Measurements from ENCODE around the gene COL5A1. TPM values are rescaled to one million over a fixed set of nuclear protein-coding genes. Genes with fewer than 3 reads are reported as not detected.
A peak's percentile ranks its signal among the peaks of the same experiment; 100 is the strongest.
"Not testable (repeated sequence)": the region's sequence is repeated elsewhere in the genome, so short reads cannot be mapped to it uniquely, and the experiment has no call there.

COL5A1 gene
- total RNA-seq, 1 donor from 2014 or later: 6.1 TPM

DNA sequence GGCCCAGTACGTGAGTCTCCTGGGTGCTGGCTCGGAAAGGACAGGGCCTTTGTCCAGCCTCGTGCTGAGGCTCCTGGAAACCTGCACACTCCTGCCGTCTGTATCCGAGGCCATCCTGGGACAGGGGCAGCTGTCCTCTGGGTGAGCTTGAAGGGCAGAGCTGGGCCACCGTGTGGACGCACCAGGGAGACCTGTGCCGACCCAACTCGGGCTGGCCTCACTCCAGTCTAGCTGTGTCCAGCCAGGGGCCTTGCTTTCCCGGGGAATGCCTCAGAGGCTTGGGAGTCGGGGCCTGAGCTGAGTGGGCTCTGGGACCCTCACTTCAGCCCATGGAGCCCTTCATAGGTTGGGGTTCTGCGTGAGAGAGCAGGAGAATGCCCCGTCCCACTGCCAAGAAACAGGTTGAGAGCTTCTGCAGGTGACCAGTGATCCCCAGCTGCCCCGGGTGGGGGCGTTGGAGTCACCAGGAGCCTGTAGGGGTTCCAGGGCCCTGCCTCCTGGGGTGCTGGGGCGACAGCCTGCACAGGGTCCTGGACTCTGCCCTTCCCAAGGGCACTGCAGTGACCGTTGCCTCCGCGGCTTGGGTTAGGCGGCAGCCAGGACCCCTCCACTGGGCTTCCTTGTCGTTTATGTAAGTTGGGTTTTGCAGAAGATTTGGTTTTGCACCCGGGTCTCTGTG lies 60.1 kb downstream of the COL5A1 start:
- H3K4me3 Mint-ChIP-seq: no peak overlapping the region
- H3K4me1 Mint-ChIP-seq: peaks cover 14% of the 10 kb centered on the region
- Histone ChIP-seq H2AFZ (replicated peaks) (no peak overlapping the region), H3K4me3 (no peak overlapping the region), H3K79me2 (ENCODE audit: low read depth) (no peaks in the 10 kb centered on the region), H3K9ac (no peak overlapping the region), H4K20me1 (ENCODE audit: low read depth) (peaks cover 12% of the 10 kb centered on the region), H3F3A (ENCODE audit: low read depth) (no peaks in the 10 kb centered on the region), H3K9me3 (ENCODE audit: low read depth) (no peaks in the 10 kb centered on the region), H3K4me1 (peaks cover 5% of the 10 kb centered on the region), H3K27me3 (no peaks in the 10 kb centered on the region), H3K4me2 (no peak overlapping the region), H3K27ac (no peak overlapping the region), H3K36me3 (no peaks in the 10 kb centered on the region)
- no peak for DNase-seq (ENCODE audit: low spot score)
- H3K36me3 Mint-ChIP-seq: no peaks in the 10 kb centered on the region
- TF ChIP-seq, protein P1, sequence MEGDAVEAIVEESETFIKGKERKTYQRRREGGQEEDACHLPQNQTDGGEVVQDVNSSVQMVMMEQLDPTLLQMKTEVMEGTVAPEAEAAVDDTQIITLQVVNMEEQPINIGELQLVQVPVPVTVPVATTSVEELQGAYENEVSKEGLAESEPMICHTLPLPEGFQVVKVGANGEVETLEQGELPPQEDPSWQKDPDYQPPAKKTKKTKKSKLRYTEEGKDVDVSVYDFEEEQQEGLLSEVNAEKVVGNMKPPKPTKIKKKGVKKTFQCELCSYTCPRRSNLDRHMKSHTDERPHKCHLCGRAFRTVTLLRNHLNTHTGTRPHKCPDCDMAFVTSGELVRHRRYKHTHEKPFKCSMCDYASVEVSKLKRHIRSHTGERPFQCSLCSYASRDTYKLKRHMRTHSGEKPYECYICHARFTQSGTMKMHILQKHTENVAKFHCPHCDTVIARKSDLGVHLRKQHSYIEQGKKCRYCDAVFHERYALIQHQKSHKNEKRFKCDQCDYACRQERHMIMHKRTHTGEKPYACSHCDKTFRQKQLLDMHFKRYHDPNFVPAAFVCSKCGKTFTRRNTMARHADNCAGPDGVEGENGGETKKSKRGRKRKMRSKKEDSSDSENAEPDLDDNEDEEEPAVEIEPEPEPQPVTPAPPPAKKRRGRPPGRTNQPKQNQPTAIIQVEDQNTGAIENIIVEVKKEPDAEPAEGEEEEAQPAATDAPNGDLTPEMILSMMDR (IDR thresholded peaks at IDR 0.05): no peak
- TF ChIP-seq EZH2phosphoT487 (IDR thresholded peaks at IDR 0.05): no peak
- TF ChIP-seq EZH2 (IDR thresholded peaks at IDR 0.05): no peak
- H3K9me3 Mint-ChIP-seq: no peaks in the 10 kb centered on the region
- peaks cover 7% of the 10 kb centered on the region for H3K27me3 Mint-ChIP-seq (ENCODE audit: insufficient read depth, low read depth)
- H3K27ac Mint-ChIP-seq: no peak overlapping the region

DNA sequence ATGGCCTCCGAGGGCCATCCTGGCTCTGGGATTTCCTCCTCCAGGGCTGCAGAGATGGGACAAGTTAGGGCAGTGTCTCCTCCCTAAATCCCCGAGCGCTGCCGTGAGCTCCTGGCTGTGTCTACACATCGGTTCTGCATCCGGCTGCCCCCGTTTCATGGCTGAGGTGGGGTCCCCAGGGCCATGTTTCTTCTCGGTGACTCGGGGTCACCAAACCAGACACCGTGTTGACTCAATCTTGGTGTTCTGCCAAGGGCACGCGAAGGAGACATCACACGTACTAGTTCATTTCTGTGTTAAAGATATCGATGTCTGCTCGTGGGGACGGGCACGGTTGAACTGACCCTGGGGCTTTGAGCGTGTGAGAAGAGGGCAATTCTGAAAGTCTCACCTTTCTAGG lies 60.7 kb downstream of the COL5A1 start:
- peaks cover 15% of the 10 kb centered on the region for H3K4me1 Mint-ChIP-seq
- H3K27ac ChIP-seq: no peak overlapping the region
- H3K4me2 ChIP-seq: no peak overlapping the region
- no peak for DNase-seq (ENCODE audit: low spot score)
- TF ChIP-seq EZH2phosphoT487 (IDR thresholded peaks at IDR 0.05): no peak
- TF ChIP-seq, protein P1 (IDR thresholded peaks at IDR 0.05): no peak
- TF ChIP-seq EZH2 (IDR thresholded peaks at IDR 0.05): no peak
- H3F3A ChIP-seq (ENCODE audit: low read depth): no peaks in the 10 kb centered on the region
- no peaks in the 10 kb centered on the region for H3K27me3 ChIP-seq
- no peak overlapping the region for H3K4me3 Mint-ChIP-seq
- H3K9ac ChIP-seq: no peak overlapping the region
- H3K27ac Mint-ChIP-seq: peak overlapping the region; percentile 1
- H3K36me3 ChIP-seq: no peaks in the 10 kb centered on the region
- no peaks in the 10 kb centered on the region for H3K36me3 Mint-ChIP-seq
- peaks cover 7% of the 10 kb centered on the region for H3K27me3 Mint-ChIP-seq (ENCODE audit: insufficient read depth, low read depth)
- no peak overlapping the region for H2AFZ ChIP-seq (replicated peaks)
- H3K4me1 ChIP-seq: peaks cover 5% of the 10 kb centered on the region
- no peaks in the 10 kb centered on the region for H3K9me3 ChIP-seq (ENCODE audit: low read depth)
- H3K79me2 ChIP-seq (ENCODE audit: low read depth): no peaks in the 10 kb centered on the region
- H4K20me1 ChIP-seq (ENCODE audit: low read depth): peaks cover 12% of the 10 kb centered on the region
- H3K9me3 Mint-ChIP-seq: no peaks in the 10 kb centered on the region
- no peak overlapping the region for H3K4me3 ChIP-seq

DNA sequence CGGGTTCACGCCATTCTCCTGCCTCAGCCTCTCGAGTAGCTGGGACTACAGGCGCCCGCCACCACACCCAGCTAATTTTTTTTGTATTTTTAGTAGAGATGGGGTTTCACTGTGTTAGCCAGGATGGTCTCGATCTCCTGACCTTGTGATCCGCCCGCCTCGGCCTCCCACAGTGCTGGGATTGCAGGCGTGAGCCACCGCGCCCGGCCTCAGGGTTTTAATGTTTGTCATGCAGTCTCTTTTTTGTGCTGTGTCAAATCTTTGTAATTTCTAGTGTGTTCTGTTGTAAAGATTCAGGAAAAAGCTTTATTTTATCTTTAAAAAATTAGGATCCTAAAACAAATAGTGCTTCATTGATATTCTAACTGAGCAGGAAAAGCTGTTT lies 62.1 kb downstream of the COL5A1 start:
- not testable (repeated sequence) for H3K9me3 ChIP-seq (ENCODE audit: low read depth); DNase-seq (ENCODE audit: low spot score); H3K4me3 Mint-ChIP-seq; H3K4me3 ChIP-seq; H3K27ac ChIP-seq; H3K79me2 ChIP-seq (ENCODE audit: low read depth); H3K9me3 Mint-ChIP-seq; H3K9ac ChIP-seq; H2AFZ ChIP-seq (replicated peaks); H4K20me1 ChIP-seq (ENCODE audit: low read depth); H3K36me3 ChIP-seq; H3K27ac Mint-ChIP-seq; H3K36me3 Mint-ChIP-seq; H3K4me1 ChIP-seq; H3F3A ChIP-seq (ENCODE audit: low read depth); H3K4me2 ChIP-seq; H3K27me3 ChIP-seq
- peaks cover 10% of the 10 kb centered on the region for H3K27me3 Mint-ChIP-seq (ENCODE audit: insufficient read depth, low read depth)
- H3K4me1 Mint-ChIP-seq: peaks cover 15% of the 10 kb centered on the region

DNA sequence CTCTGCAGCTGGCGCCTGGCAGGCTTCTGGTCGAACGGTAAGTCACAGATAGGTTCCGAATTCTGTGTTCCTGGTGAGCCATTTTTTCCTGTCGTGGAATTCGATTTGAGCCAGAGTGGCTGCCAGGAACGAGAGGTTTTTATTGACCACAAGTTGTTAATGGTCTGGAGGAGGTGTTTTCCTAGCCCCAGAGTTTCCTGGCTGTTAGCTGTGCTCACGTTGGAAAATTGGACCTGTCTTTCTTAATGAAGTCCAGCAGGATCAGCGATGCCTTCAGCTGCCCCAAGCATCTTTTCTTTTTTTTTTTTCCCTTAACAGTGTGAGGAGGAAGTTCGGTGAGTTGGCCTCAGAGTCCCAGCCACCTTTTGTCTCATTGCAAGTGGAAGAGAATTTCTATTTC lies 62.9 kb downstream of the COL5A1 start:
- Mint-ChIP-seq H3K27me3 (ENCODE audit: insufficient read depth, low read depth) (peaks cover 8% of the 10 kb centered on the region), H3K4me1 (peaks cover 12% of the 10 kb centered on the region), H3K9me3 (no peaks in the 10 kb centered on the region), H3K36me3 (no peaks in the 10 kb centered on the region), H3K27ac (peak overlapping the region; percentile 74), H3K4me3 (no peak overlapping the region)
- H3K27me3 ChIP-seq: no peaks in the 10 kb centered on the region
- no peaks in the 10 kb centered on the region for H3F3A ChIP-seq (ENCODE audit: low read depth)
- H4K20me1 ChIP-seq (ENCODE audit: low read depth): peaks cover 1% of the 10 kb centered on the region
- no peak overlapping the region for H3K4me2 ChIP-seq
- no peaks in the 10 kb centered on the region for H3K79me2 ChIP-seq (ENCODE audit: low read depth)
- no peaks in the 10 kb centered on the region for H3K36me3 ChIP-seq
- no peak overlapping the region for H3K27ac ChIP-seq
- H3K9ac ChIP-seq: no peak overlapping the region
- TF ChIP-seq EZH2phosphoT487 (IDR thresholded peaks at IDR 0.05) (no peak), EZH2 (IDR thresholded peaks at IDR 0.05) (no peak)
- TF ChIP-seq, protein P1 (IDR thresholded peaks at IDR 0.05): no peak
- H2AFZ ChIP-seq (replicated peaks): no peak overlapping the region
- DNase-seq (ENCODE audit: low spot score): no peak
- H3K4me3 ChIP-seq: no peak overlapping the region
- H3K4me1 ChIP-seq: no peaks in the 10 kb centered on the region
- no peaks in the 10 kb centered on the region for H3K9me3 ChIP-seq (ENCODE audit: low read depth)
